SK-N-SH treated with all-trans-retinoic acid at 6 μM for 48 hours (cell line): ENCODE data around the gene RIC8B.

Source experiments
- ATAC-seq: fragments of 200-7000 bp; cut with Tn5 transposase; 3 replicates; pipeline ENCODE4 v1.9.1; 2020; ENCODE audit warnings: mild to moderate bottlenecking, moderate library complexity
- ARNTL ChIP-seq: fragments of 450-650 bp; formaldehyde crosslinking; IDR thresholded peaks from 2 replicates; pipeline ENCODE4 v1.5.0; 2020; ENCODE audit warnings: low read depth, mild to moderate bottlenecking, moderate library complexity, borderline replicate concordance
- BACH2 ChIP-seq: fragments of 250-450 bp; sonication (Bioruptor Pico); IDR thresholded peaks from 2 replicates; pipeline ENCODE4 v1.9.0; 2021; ENCODE audit warnings: mild to moderate bottlenecking, borderline replicate concordance
- CSDC2 ChIP-seq: fragments of 250-450 bp; sonication (Bioruptor Pico); IDR thresholded peaks from 2 replicates; pipeline ENCODE4 v1.5.0; 2020; ENCODE audit warnings: mild to moderate bottlenecking, moderate library complexity
- ESRRG ChIP-seq: fragments of 250-450 bp; sonication (Bioruptor Pico); IDR thresholded peaks from 2 replicates; pipeline ENCODE4 v1.6.1; 2021; ENCODE audit warnings: mild to moderate bottlenecking
- GLIS3 ChIP-seq: fragments of 250-450 bp; sonication (Bioruptor Pico); IDR thresholded peaks from 2 replicates; pipeline ENCODE4 v1.5.0; 2020; ENCODE audit warnings: mild to moderate bottlenecking, moderate library complexity
- ISL1 ChIP-seq: fragments of 250-450 bp; sonication (Bioruptor Pico); IDR thresholded peaks from 2 replicates; pipeline ENCODE4 v2.1.2; 2022; ENCODE audit warnings: mild to moderate bottlenecking, moderate library complexity
- OSR1 ChIP-seq: fragments of 250-450 bp; sonication (Bioruptor Pico); IDR thresholded peaks from 2 replicates; pipeline ENCODE4 v1.8.0; 2022; ENCODE audit warnings: moderate library complexity, mild to moderate bottlenecking, inconsistent platforms
- PPARA ChIP-seq: fragments of 250-450 bp; sonication (Bioruptor Pico); IDR thresholded peaks from 2 replicates; pipeline ENCODE4 v1.5.0; 2020; ENCODE audit warnings: mild to moderate bottlenecking, borderline replicate concordance
- RARB ChIP-seq: fragments of 250-450 bp; sonication (Bioruptor Pico); IDR thresholded peaks from 2 replicates; pipeline ENCODE4 v1.8.0; 2021; ENCODE audit warnings: mild to moderate bottlenecking, moderate library complexity
- SNAI2 ChIP-seq: fragments of 250-450 bp; sonication (Bioruptor Pico); IDR thresholded peaks from 2 replicates; pipeline ENCODE4 v1.5.0; 2020; ENCODE audit warnings: mild to moderate bottlenecking, moderate library complexity
- TCF4 ChIP-seq: fragments of 250-450 bp; sonication (Bioruptor Pico); IDR thresholded peaks from 2 replicates; pipeline ENCODE4 v1.8.0; 2021; ENCODE audit warnings: mild to moderate bottlenecking, moderate library complexity, borderline replicate concordance
- TOX ChIP-seq: fragments of 250-450 bp; sonication (Bioruptor Pico); IDR thresholded peaks from 2 replicates; pipeline ENCODE4 v1.8.0; 2021; ENCODE audit warnings: mild to moderate bottlenecking, moderate library complexity, borderline replicate concordance
- ZC3H10 ChIP-seq: fragments of 250-450 bp; sonication (Bioruptor Pico); IDR thresholded peaks from 2 replicates; pipeline ENCODE4 v1.5.1; 2021; ENCODE audit warnings: mild to moderate bottlenecking, moderate library complexity
- ZFP3 ChIP-seq: fragments of 250-450 bp; sonication (Bioruptor Pico); IDR thresholded peaks from 2 replicates; pipeline ENCODE4 v1.5.0; 2020; ENCODE audit warnings: mild to moderate bottlenecking, moderate library complexity
- ZFP30 ChIP-seq: fragments of 450-650 bp; formaldehyde crosslinking; IDR thresholded peaks from 2 replicates; pipeline ENCODE4 v1.5.0; 2022; ENCODE audit warnings: mild to moderate bottlenecking, moderate library complexity
- ZNF70 ChIP-seq: fragments of 450-650 bp; formaldehyde crosslinking; IDR thresholded peaks from 2 replicates; pipeline ENCODE4 v1.5.0; 2020; ENCODE audit warnings: mild to moderate bottlenecking, moderate library complexity
- ZNF8 ChIP-seq: fragments of 450-650 bp; formaldehyde crosslinking; IDR thresholded peaks from 2 replicates; pipeline ENCODE4 v1.5.0; 2020; ENCODE audit warnings: mild to moderate bottlenecking, moderate library complexity
- TF ChIP-seq, protein P1 (sequence below): fragments of 250-450 bp; sonication (Bioruptor Pico); IDR thresholded peaks from 2 replicates; pipeline ENCODE4 v1.8.0; 2021; ENCODE audit warnings: low read depth, mild to moderate bottlenecking, moderate library complexity, borderline replicate concordance
- TF ChIP-seq, protein P2 (sequence below): fragments of 250-450 bp; sonication (Bioruptor Pico); IDR thresholded peaks from 2 replicates; pipeline ENCODE4 v1.5.1; 2020; ENCODE audit warnings: low read depth, mild to moderate bottlenecking, moderate library complexity
- TF ChIP-seq, protein P3 (sequence below): fragments of 250-450 bp; sonication (Bioruptor Pico); IDR thresholded peaks from 2 replicates; pipeline ENCODE4 v1.5.1; 2021; ENCODE audit warnings: mild to moderate bottlenecking, moderate library complexity
- TF ChIP-seq, protein P4 (sequence below): fragments of 250-450 bp; sonication (Bioruptor Pico); IDR thresholded peaks from 2 replicates; pipeline ENCODE4 v1.5.0; 2020; ENCODE audit warnings: mild to moderate bottlenecking, moderate library complexity

RIC8B gene

DNA sequence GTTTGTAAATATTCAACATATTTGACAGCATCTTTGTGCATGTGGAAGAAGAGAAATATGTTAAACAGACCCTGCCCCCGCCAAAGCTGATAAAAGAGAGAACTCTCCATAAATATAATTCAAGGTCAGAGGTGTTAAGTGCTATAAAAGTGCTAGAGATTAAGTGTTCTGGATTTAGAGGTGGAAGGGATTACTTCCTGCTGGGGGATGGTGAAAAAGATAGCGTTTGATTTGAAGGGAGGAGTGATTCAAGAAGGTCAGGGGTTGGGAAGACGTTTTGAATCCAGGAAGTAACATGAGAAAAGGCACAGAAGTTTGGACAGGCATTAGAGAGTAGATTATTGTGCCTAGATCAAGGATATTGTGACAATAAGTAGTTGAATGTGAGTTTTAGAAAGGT, 30.2 kb downstream of the RIC8B start:
- no peak for TF ChIP-seq ZNF8 (CRISPR knock-in tag)
- no peak for TF ChIP-seq ZC3H10 (CRISPR knock-in tag)
- no peak for TF ChIP-seq PPARA (CRISPR knock-in tag)
- TF ChIP-seq ESRRG (CRISPR knock-in tag): no peak
- no peak for TF ChIP-seq ISL1
- no peak for TF ChIP-seq SNAI2
- TF ChIP-seq, protein P1, sequence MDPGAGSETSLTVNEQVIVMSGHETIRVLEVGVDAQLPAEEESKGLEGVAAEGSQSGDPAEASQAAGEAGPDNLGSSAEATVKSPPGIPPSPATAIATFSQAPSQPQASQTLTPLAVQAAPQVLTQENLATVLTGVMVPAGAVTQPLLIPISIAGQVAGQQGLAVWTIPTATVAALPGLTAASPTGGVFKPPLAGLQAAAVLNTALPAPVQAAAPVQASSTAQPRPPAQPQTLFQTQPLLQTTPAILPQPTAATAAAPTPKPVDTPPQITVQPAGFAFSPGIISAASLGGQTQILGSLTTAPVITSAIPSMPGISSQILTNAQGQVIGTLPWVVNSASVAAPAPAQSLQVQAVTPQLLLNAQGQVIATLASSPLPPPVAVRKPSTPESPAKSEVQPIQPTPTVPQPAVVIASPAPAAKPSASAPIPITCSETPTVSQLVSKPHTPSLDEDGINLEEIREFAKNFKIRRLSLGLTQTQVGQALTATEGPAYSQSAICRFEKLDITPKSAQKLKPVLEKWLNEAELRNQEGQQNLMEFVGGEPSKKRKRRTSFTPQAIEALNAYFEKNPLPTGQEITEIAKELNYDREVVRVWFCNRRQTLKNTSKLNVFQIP (CRISPR knock-in tag): no peak
- TF ChIP-seq ARNTL (CRISPR knock-in tag): no peak
- TF ChIP-seq, protein P2, sequence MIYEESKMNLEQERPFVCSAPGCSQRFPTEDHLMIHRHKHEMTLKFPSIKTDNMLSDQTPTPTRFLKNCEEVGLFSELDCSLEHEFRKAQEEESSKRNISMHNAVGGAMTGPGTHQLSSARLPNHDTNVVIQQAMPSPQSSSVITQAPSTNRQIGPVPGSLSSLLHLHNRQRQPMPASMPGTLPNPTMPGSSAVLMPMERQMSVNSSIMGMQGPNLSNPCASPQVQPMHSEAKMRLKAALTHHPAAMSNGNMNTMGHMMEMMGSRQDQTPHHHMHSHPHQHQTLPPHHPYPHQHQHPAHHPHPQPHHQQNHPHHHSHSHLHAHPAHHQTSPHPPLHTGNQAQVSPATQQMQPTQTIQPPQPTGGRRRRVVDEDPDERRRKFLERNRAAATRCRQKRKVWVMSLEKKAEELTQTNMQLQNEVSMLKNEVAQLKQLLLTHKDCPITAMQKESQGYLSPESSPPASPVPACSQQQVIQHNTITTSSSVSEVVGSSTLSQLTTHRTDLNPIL (CRISPR knock-in tag): no peak
- no peak for TF ChIP-seq TCF4
- TF ChIP-seq RARB (CRISPR knock-in tag): no peak
- TF ChIP-seq GLIS3: no peak
- no peak for TF ChIP-seq OSR1 (CRISPR knock-in tag)
- no peak for TF ChIP-seq ZNF70 (CRISPR knock-in tag)
- TF ChIP-seq, protein P3, sequence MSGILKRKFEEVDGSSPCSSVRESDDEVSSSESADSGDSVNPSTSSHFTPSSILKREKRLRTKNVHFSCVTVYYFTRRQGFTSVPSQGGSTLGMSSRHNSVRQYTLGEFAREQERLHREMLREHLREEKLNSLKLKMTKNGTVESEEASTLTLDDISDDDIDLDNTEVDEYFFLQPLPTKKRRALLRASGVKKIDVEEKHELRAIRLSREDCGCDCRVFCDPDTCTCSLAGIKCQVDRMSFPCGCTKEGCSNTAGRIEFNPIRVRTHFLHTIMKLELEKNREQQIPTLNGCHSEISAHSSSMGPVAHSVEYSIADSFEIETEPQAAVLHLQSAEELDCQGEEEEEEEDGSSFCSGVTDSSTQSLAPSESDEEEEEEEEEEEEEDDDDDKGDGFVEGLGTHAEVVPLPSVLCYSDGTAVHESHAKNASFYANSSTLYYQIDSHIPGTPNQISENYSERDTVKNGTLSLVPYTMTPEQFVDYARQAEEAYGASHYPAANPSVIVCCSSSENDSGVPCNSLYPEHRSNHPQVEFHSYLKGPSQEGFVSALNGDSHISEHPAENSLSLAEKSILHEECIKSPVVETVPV: no peak
- TF ChIP-seq, protein P4, sequence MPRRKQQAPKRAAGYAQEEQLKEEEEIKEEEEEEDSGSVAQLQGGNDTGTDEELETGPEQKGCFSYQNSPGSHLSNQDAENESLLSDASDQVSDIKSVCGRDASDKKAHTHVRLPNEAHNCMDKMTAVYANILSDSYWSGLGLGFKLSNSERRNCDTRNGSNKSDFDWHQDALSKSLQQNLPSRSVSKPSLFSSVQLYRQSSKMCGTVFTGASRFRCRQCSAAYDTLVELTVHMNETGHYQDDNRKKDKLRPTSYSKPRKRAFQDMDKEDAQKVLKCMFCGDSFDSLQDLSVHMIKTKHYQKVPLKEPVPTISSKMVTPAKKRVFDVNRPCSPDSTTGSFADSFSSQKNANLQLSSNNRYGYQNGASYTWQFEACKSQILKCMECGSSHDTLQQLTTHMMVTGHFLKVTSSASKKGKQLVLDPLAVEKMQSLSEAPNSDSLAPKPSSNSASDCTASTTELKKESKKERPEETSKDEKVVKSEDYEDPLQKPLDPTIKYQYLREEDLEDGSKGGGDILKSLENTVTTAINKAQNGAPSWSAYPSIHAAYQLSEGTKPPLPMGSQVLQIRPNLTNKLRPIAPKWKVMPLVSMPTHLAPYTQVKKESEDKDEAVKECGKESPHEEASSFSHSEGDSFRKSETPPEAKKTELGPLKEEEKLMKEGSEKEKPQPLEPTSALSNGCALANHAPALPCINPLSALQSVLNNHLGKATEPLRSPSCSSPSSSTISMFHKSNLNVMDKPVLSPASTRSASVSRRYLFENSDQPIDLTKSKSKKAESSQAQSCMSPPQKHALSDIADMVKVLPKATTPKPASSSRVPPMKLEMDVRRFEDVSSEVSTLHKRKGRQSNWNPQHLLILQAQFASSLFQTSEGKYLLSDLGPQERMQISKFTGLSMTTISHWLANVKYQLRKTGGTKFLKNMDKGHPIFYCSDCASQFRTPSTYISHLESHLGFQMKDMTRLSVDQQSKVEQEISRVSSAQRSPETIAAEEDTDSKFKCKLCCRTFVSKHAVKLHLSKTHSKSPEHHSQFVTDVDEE (CRISPR knock-in tag): no peak
- TF ChIP-seq, all 23 proteins: peak for 0
- ATAC-seq: no peak

DNA sequence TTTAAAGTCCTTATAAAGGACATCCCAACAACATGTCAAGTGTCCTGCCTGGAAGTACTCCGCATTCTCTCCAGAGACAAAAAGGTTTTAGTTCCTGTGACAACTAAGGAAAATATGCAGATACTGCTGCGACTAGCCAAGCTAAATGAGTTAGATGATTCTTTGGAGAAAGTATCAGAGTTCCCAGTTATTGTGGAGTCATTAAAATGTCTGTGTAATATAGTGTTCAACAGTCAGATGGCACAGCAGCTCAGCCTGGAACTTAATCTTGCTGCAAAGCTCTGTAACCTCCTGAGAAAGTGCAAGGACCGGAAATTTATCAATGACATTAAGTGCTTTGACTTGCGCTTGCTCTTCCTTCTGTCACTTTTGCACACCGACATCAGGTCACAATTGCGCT, 40.2 kb downstream of the RIC8B start:
- TF ChIP-seq, protein P3: no peak
- TF ChIP-seq CSDC2 (CRISPR knock-in tag): no peak
- TF ChIP-seq TCF4: no peak
- TF ChIP-seq, protein P2 (CRISPR knock-in tag): no peak
- no peak for TF ChIP-seq ISL1
- TF ChIP-seq PPARA (CRISPR knock-in tag): no peak
- no peak for TF ChIP-seq ZFP3
- no peak for TF ChIP-seq ZFP30
- no peak for TF ChIP-seq OSR1 (CRISPR knock-in tag)
- no peak for ATAC-seq

DNA sequence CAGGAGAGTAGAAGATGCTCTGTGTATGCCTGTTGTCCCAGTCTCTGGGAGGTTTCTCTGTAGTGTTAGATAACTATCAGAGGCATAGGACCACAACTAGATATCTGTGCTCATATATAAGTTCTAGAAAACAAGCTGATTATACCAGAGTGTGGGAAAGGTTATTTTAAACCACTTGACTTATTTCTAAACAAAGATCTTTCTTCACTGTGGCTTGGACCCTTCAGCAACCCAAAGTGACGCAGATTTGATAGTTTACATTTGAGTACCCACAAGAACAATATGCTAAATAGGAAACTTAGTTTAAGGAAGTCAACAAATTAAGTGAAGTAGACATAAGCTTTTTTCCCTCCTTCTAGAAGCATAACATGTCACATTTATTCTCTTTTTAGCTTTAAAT, 41.3 kb downstream of the RIC8B start:
- TF ChIP-seq TCF4: no peak
- TF ChIP-seq GLIS3: no peak
- no peak for TF ChIP-seq ZFP30
- no peak for TF ChIP-seq SNAI2
- TF ChIP-seq ZNF70 (CRISPR knock-in tag): no peak
- no peak for ATAC-seq

DNA sequence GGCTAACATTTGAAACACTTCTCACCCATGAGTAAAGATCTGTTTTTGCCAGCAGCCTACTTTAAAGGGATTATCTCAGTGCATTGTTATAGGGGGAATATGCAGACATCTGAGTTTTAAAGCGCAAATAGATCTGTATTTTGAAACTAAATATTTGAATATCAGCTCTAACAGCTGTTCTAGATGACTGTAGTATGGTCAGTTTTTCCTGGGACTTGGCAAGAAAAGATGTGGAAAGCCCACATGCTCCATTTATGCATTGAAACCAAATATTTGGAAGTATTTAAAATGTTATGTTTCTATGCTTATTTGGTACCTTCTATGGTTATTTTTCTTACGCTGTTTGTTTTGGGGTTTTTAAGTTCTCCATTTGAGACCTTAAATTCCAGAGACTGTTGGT, 41.7 kb downstream of the RIC8B start:
- ATAC-seq: no peak
- TF ChIP-seq ARNTL (CRISPR knock-in tag) (no peak), BACH2 (no peak), ZFP3 (no peak), GLIS3 (no peak), TOX (no peak), SNAI2 (no peak), CSDC2 (CRISPR knock-in tag) (no peak), ZNF70 (CRISPR knock-in tag) (no peak), OSR1 (CRISPR knock-in tag) (no peak), ZFP30 (no peak)
- TF ChIP-seq, protein P4 (CRISPR knock-in tag): no peak
- TF ChIP-seq, protein P3: no peak
